Measurements from ENCODE around the gene P2RY10.
"Not testable (repeated sequence)": the region's sequence is repeated elsewhere in the genome, so short reads cannot be mapped to it uniquely, and the experiment has no call there.

Gene P2RY10

DNA sequence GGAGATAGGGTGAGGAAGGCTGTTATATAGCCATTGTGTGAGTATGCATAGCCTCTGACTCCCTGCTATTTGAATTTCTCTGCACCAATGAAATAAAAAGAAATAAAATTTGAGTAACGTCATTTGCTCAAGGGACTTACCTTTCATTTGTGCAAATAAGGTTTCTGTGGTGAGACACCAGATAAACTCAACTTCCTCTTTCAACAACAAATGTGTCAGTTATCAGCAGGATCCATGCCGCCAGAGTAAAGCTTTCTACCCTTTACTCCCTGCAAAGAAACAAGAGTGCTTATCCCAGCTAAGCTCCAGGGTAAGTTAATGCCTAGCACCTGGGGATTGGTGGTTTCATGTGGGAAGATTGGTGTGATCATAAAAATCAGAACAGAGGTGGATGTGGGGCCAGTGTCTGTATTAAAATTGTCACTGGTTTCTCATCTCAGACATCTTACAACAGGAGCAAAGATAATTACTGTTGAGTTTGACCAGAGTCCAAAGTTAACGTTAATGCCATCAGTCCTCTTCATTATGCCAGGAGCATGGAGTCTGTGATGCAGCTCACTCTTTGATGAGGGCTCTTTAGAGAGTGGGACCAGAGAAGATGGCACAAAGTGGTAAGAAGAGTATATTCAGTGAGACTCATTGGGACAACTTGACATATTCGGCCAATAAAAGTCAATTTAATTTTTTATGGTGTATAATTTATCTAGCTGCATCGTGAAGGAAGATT lies at the start of gene P2RY10:
TSS of gene P2RY10 (plus strand) at position 206 of the 727 bp plus-strand sequence. CDS start 15,130 bp downstream, outside the sequence.
- no peak for DNase-seq (ENCODE audit: low read depth)

DNA sequence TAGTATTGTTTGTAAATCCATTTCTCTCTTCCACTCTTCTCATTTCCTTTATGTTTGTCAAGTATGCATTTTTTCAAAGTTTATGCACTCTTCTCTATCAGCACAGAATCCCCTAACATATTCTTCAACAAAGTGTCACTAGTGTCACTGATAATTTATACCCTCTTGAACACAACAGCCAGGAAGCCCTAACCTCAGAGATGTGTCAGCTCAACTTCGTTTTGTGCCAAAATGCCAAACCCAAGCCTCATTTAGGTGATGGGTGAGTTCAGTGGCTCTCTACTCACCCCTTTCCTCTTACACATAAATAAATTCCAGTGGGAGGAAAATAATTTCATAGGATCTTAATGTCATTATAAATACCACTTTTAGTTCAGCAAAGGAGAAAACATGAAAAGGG lies 22.4 kb upstream of the P2RY10 start:
- DNase-seq (ENCODE audit: low read depth), result no peak

DNA sequence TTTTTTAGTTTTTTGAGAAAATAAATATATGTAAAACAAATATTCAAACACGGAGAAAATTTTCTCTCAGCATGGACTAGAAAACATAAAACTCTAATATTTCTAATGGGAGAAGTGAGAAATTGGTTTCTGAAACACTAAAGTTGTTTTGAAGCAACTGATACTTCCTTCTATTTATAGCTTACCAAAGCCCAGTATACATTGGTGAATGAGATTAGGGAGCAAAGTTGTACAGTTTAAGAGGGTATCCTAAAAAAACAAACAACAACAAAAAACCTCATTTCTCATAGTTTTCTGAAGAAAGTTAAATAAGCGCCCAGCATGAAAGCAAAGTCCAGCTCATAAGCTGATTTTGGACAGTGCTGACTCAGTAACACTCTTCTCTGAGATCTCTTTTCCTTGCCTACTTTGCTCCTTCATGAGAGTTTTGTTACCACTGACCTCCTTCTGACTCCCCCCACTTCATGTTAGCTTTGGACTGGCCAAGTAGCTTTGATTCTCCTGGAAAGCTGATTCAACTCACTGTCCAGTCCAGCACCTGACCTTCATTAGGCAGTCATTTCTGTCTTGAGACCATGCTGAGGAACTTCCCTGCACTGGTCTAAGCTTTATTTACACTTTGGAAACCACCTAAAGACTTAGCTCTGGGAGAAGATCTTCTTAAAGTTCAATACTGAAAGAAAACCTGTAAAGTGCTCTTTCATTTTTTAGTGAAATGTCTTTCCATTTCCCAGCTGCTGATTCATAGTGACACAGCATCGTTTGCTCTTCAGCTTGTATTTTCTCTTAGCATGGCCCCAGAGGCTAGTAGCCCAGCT lies 21.8 kb upstream of the P2RY10 start:
- DNase-seq (ENCODE audit: low read depth), result no peak

GRCh38 chrX:78931814-78932213 lies 13.4 kb upstream of the P2RY10 start:
- no peak for DNase-seq (ENCODE audit: low read depth)

DNA sequence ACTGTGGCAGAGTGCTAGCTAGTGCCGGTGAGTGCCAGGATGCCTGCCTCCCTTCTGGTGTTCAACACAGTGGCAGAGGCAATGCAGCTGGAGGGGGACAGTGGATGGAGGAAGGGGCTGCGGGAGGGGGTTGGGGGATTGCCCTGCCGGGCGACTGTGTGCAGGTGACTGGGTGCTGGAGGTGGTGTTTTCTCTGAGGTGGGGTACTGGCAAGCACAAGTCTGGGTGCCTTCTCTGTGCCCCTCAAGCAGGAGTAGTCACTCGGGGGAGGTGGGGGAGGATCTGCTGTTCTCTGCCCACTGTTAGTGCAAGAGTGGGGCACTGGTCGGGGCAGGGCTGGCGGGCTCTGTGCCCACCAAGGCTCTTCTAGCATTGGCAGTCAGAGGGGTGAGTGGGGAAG lies 10.3 kb upstream of the P2RY10 start:
- no peak for DNase-seq (ENCODE audit: low read depth)

GRCh38 chrX:78944351-78944750 lies 840 bp upstream of the P2RY10 start:
- no peak for DNase-seq (ENCODE audit: low read depth)

GRCh38 chrX:78946178-78946931 lies 1.2 kb downstream of the P2RY10 start:
- no peak for DNase-seq (ENCODE audit: low read depth)

- no peak for DNase-seq (ENCODE audit: low read depth)
Observed at GRCh38 chrX:78950009-78950835, 5.0 kb downstream of the P2RY10 start.

DNA sequence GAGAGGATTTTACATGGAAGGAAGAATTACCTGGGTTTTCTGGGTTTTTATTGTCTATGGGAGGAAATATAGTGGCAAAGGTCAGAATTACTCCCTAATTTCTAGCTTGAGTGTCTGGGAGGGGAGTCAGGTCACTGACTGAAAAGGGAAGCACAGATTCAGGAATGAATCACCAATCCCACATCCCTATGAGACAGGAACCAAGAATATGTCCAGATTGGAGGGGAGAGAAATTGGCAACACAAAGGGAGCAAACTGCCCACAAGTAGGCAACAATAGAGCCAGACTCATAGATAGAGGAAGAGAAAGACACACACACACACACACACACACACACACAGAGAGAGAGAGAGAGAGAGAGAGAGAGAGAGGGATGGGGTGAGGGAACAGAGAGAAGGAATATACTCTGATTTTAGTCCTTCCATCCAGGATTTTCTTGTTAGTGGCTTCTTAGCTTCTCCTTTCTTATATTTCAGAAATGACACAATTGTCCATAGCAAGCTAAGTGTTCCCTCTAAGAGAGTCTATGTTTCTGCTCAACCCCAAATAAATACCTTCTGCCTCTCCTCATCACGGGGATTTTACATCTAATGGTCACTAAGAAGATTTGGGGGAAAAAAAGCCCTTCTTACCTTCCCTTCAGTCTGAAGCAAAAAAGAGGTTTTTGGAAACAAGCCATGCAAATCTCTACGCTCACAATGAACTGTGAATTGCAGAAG lies 12.0 kb downstream of the P2RY10 start:
- DNase-seq (ENCODE audit: low read depth), result no peak

DNA sequence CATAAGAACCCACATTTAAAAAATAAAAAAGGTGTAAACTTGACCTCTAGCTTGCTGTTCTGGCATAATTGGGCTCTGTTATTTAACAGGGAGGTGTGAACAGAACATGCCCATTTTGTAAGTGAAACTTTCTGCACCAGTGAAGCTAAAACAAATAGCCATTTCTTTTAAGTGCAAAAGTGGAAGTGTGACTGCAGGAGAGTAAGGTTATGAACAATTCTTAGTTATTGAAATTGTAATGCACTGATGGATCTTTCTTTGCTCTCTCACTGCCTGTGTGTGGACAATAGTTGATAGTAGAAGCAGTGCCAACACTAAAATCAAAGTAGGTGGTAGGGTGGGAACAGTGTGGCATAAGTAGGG lies 12.6 kb downstream of the P2RY10 start:
- no peak for DNase-seq (ENCODE audit: low read depth)

DNA sequence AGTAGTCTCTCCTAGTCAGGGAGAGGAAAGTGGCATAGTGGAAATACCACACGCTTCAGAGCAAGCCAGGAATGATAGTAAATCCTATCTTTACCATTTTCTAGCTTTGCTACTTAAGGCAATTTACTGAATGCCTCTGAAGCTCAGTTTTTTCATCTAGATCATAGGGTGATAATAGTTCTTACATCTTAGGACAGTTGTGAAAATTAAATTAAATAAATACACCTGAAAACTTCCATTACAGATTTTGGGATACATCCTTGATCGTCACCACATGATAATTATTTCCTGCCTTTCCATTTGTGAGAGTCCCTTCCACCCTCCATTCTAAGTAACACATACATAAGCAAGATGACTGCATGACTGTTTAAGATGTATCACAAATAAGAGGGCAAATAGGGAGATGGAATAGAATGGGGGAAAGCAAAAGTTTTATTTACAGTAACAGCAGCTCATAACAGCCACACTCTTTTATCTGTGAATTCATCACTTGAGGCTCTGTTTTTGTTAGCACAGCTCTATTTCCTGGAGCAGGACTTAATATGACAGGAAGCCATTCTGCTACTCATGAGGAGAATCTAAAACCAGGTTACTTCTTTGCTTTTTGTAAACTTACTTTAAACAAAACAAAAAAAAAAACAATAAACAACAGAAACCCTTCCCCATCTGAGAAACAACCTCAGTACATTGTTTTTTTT lies 13.4 kb downstream of the P2RY10 start:
- DNase-seq (ENCODE audit: low read depth), result no peak

DNA sequence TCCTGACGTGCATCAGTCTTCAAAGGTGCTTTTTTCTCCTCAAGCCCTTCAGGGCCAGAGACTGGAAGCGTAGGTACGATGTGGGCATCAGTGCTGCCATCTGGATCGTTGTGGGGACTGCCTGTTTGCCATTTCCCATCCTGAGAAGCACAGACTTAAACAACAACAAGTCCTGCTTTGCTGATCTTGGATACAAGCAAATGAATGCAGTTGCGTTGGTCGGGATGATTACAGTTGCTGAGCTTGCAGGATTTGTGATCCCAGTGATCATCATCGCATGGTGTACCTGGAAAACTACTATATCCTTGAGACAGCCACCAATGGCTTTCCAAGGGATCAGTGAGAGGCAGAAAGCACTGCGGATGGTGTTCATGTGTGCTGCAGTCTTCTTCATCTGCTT lies 15.7 kb downstream of the P2RY10 start:
- no peak for DNase-seq (ENCODE audit: low read depth)

DNA sequence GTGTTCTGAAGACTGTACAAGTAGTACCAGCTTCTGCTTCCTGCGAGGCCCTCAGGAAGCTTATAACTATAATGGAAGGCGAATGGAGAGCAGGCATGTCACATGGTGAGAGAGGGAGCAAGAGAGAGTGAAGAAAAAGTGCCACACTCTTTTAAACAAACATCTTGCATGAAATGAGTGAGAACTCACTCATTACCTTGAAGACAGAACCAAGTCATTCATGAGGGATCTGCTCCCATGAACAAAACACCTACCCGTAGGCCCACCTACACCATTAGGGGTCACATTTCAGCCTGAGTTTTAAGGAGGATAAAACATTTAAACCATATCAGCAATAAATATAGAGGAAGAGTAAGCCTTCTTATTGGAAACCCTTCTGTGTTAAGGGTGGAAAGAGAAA lies 19.4 kb downstream of the P2RY10 start:
- DNase-seq (ENCODE audit: low read depth), result no peak

DNA sequence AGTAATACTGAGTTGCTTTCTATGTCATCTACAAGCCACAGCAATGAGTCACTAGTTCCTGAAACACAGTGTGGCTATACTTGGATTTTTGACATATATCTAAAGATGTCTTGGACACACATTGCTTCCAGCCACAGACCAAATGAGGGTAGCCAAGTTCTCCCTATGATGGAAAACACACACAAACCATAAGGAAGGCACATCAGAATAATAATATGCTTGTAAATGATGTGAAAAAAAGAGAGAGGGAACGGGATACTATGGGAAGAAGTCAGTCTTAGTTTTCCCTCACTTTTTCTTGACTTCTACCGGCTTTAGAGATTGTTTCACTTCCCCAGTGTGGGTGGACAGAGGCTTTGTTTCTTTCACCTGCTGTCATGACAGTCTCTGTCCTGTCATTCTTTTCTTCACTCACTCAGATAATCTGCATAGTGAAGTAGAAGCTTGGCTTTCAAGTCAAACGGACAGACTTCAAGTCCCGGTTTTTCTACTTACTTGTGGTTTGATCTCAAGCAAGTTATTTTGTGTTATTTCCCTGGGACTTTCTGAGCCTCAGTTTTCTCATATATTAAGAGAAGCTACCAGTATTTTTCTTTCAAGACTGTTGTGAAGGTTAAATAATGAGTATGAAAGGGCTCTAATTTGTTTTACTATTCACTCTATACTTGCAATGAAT lies 34.7 kb downstream of the P2RY10 start:
- no peak for DNase-seq (ENCODE audit: low read depth)

GRCh38 chrX:78989349-78989748 lies 44.2 kb downstream of the P2RY10 start:
- no peak for DNase-seq (ENCODE audit: low read depth)

- no peak for DNase-seq (ENCODE audit: low read depth)
Observed at GRCh38 chrX:78997870-78998558, 52.8 kb downstream of the P2RY10 start.

DNA sequence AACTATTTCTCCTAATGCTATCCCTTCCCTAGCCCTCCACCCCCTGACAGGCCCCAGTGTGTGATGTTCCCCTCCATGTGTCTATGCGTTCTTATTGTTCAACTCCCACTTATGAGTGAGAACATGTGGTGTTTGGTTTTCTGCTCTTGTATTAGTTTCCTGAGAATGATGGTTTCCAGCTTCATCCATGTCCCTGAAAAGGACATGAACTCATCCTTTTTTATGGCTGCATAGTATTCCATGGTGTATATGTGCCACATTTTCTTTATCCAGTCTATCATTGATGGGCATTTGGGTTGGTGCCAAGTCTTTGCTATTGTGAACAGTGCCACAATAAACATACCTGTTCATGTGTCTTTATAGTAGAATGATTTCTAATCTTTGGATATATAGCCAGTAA lies 62.3 kb downstream of the P2RY10 start:
- not testable (repeated sequence) for DNase-seq (ENCODE audit: low read depth)

All from iris pigment epithelial cell (primary cell).